Glutamatergic neuron (in vitro differentiated cells): ENCODE measurements around the gene WNT7B. TPM values are rescaled to one million over a fixed set of nuclear protein-coding genes. Genes with fewer than 3 reads are reported as not detected.

Experiments used
- DNase-seq: peaks from one replicate; pipeline ENCODE4 v3.0.0; 2022
- H3K27ac Mint-ChIP-seq: one replicate; pipeline ENCODE4 v1.8.0; 2020; ENCODE audit warnings: mild to moderate bottlenecking, mixed read lengths, inconsistent platforms; ENCODE audit not compliant: unreplicated experiment
- H3K27me3 Mint-ChIP-seq: one replicate; pipeline ENCODE4 v1.8.0; 2020; ENCODE audit warnings: mild to moderate bottlenecking, moderate library complexity, mixed read lengths, inconsistent platforms; ENCODE audit not compliant: unreplicated experiment
- H3K36me3 Mint-ChIP-seq: one replicate; pipeline ENCODE4 v1.8.0; 2020; ENCODE audit warnings: mild to moderate bottlenecking, mixed read lengths, inconsistent platforms; ENCODE audit not compliant: unreplicated experiment
- H3K4me1 Mint-ChIP-seq: one replicate; pipeline ENCODE4 v1.8.0; 2020; ENCODE audit warnings: mild to moderate bottlenecking, low read depth, mixed read lengths, inconsistent platforms; ENCODE audit not compliant: unreplicated experiment
- H3K4me3 Mint-ChIP-seq: one replicate; pipeline ENCODE4 v1.8.0; 2020; ENCODE audit warnings: mild to moderate bottlenecking, mixed read lengths, inconsistent platforms; ENCODE audit not compliant: unreplicated experiment
- H3K9me3 Mint-ChIP-seq: one replicate; pipeline ENCODE4 v1.8.0; 2020; ENCODE audit warnings: mild to moderate bottlenecking, moderate library complexity, mixed read lengths, inconsistent platforms; ENCODE audit not compliant: unreplicated experiment
- CTCF ChIP-seq: fragments of 200-600 bp; sonication (generic); IDR thresholded peaks from one replicate; pipeline ENCODE4 v1.5.0; 2021; ENCODE audit not compliant: partially characterized antibody, unreplicated experiment
- total RNA-seq: library from RNA; stranded (reverse); fragmentation: NEBNext Ultra II Directional; extraction: Animal tissue kit (Norgen Biotek cat#: 25700); gene quantifications from one replicate; pipeline ENCODE4 v1.2.1, GENCODE V29; 2021; ENCODE audit not compliant: unreplicated experiment

WNT7B gene
- total RNA-seq, 1 donor from 2014 or later, result 0.37 TPM

DNA sequence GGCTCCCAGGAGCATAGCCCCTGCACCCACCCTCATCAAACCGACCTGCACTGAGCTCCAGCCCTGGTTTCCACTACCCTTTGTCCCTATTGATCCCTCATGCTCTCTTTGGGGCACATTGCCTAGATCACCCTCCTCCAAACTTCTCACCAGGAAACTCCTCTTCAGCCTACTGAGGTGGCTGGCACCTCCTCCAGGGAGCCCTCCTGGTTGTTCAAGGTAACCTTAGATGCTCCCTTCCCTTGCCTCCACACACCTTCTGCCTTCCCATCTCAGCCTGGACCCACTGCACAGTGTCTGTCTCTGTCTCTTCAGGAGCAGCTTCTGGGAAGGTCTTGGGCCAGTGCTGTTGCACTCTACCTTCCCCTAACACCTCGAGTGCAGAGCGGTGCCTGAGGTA is 15.8 kb upstream of the WNT7B start:
- H3K4me3 Mint-ChIP-seq, result no peak overlapping the region
- TF ChIP-seq CTCF, result no peak
- peaks cover 15% of the 10 kb centered on the region for H3K27me3 Mint-ChIP-seq
- H3K27ac Mint-ChIP-seq, result no peak overlapping the region
- no peaks in the 10 kb centered on the region for H3K4me1 Mint-ChIP-seq
- H3K36me3 Mint-ChIP-seq, result no peaks in the 10 kb centered on the region
- DNase-seq, result no peak
- peaks cover 2% of the 10 kb centered on the region for H3K9me3 Mint-ChIP-seq

- Mint-ChIP-seq H3K9me3 (peaks cover 4% of the 10 kb centered on the region), H3K4me3 (no peak overlapping the region), H3K27me3 (peaks cover 18% of the 10 kb centered on the region), H3K4me1 (no peaks in the 10 kb centered on the region), H3K27ac (no peak overlapping the region), H3K36me3 (peaks cover 5% of the 10 kb centered on the region)
- DNase-seq, result no peak
- no peak for TF ChIP-seq CTCF
Observed at GRCh38 chr22:45991098-45991497, 14.1 kb upstream of the WNT7B start.

- Mint-ChIP-seq H3K4me3 (no peak overlapping the region), H3K9me3 (peaks cover 2% of the 10 kb centered on the region), H3K27ac (no peak overlapping the region), H3K27me3 (peaks cover 24% of the 10 kb centered on the region), H3K36me3 (peaks cover 14% of the 10 kb centered on the region), H3K4me1 (no peaks in the 10 kb centered on the region)
- DNase-seq, result no peak
- no peak for TF ChIP-seq CTCF
Observed at GRCh38 chr22:45987136-45987861, 10.3 kb upstream of the WNT7B start.

DNA sequence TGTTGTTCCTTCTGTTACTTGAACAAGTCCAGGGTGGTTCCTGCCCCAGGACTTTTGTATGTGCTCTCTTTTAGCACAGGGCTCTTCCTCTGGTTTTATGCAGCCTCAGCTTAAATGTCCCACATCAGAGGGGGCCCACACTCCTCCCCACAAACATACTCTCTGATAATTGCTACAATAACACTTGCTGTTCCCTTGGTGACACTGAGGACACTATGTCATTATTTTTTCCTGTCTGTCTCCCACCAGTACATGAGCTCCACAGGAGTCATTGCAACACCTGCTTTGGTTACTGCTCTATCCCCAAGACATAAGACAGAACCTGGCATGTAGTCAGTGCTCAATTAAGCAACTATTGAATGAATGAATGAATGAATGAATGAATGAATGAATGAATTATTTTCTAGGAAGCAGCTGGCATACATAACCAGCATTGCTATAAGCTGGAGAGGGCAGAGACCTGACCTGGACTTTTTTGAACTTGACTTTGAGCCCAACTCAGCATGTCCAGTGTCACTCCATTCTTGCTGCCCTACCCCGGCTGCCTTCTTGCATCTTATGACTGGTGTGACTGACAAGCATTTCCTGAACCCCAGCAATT is 7.5 kb upstream of the WNT7B start:
- H3K27ac Mint-ChIP-seq, result no peak overlapping the region
- TF ChIP-seq CTCF, result no peak
- H3K4me3 Mint-ChIP-seq, result no peak overlapping the region
- H3K36me3 Mint-ChIP-seq, result peaks cover 14% of the 10 kb centered on the region
- peaks cover 16% of the 10 kb centered on the region for H3K27me3 Mint-ChIP-seq
- H3K4me1 Mint-ChIP-seq, result no peaks in the 10 kb centered on the region
- peaks cover 2% of the 10 kb centered on the region for H3K9me3 Mint-ChIP-seq
- DNase-seq, result no peak

GRCh38 chr22:45983797-45984196 is 6.8 kb upstream of the WNT7B start:
- DNase-seq, result no peak
- Mint-ChIP-seq H3K4me1 (no peaks in the 10 kb centered on the region), H3K27ac (no peak overlapping the region), H3K27me3 (peaks cover 16% of the 10 kb centered on the region), H3K4me3 (no peak overlapping the region), H3K9me3 (peaks cover 2% of the 10 kb centered on the region), H3K36me3 (peaks cover 14% of the 10 kb centered on the region)
- TF ChIP-seq CTCF, result no peak
